ENCODE results near the gene RBM20. TPM values are rescaled to one million over a fixed set of nuclear protein-coding genes. Genes with fewer than 3 reads are reported as not detected.

RBM20 gene
- total and polyA plus RNA-seq, 2 of the 4 experiments (the other 2 are of a cell fraction): under 0.01 to 0.15 TPM

GRCh38 chr10:110780704-110781103, 136.6 kb downstream of the RBM20 start:
- Histone ChIP-seq H4K5ac (ENCODE audit: low read depth, low read length) (no peak overlapping the region), H2BK5ac (ENCODE audit: low read depth, low read length, poor library complexity, severe bottlenecking) (no peak overlapping the region), H3K27me3 (ENCODE audit: control insufficient read depth, insufficient read depth, low read length) (peaks cover 21% of the 10 kb centered on the region), H2BK15ac (ENCODE audit: low read depth, low read length) (no peak overlapping the region), H4K8ac (ENCODE audit: low read depth in 2 of 2, low read length in 2 of 2) (no peak overlapping the region), H3K18ac (ENCODE audit: low read depth, low read length) (no peak overlapping the region), H3K27ac (ENCODE audit: insufficient read depth, low read length) (no peak overlapping the region), H3K9ac (ENCODE audit: low read depth, low read length) (no peak overlapping the region), H3K4me2 (ENCODE audit: low read depth, low read length) (no peak overlapping the region), H2AFZ (replicated peaks; ENCODE audit: low read length, poor library complexity) (no peak overlapping the region), H2AK9ac (replicated peaks; ENCODE audit: low read depth, low read length, poor library complexity) (no peak overlapping the region), H2BK20ac (ENCODE audit: low read depth, low read length) (no peak overlapping the region), H3K9me1 (ENCODE audit: insufficient read depth, low read length) (no peaks in the 10 kb centered on the region), H3K56ac (ENCODE audit: extremely low read depth, insufficient read depth, low read length) (no peak overlapping the region), H3K79me1 (ENCODE audit: low read depth in 1 of 2, low read length in 2 of 2) (no peaks in the 10 kb centered on the region), H4K91ac (ENCODE audit: insufficient read depth, low read depth, low read length) (no peak overlapping the region), H4K20me1 (ENCODE audit: insufficient read depth, low read length) (no peaks in the 10 kb centered on the region), H3K36me3 (ENCODE audit: control insufficient read depth, insufficient read depth, low read length) (no peaks in the 10 kb centered on the region), H2AK5ac (ENCODE audit: low read depth, low read length) (no peak overlapping the region), H3K23ac (ENCODE audit: low read depth, low read length) (no peak overlapping the region), H3K4me3 (ENCODE audit: insufficient read depth, low read depth, low read length) (no peak overlapping the region), H2BK120ac (ENCODE audit: low read depth, low read length) (no peak overlapping the region), H3K4me1 (ENCODE audit: control insufficient read depth, insufficient read depth, low read length) (no peaks in the 10 kb centered on the region), H3K4ac (ENCODE audit: low read depth, low read length) (no peak overlapping the region), H3K9me3 (ENCODE audit: control insufficient read depth, insufficient read depth, low read length) (no peaks in the 10 kb centered on the region), H3K14ac (replicated peaks; ENCODE audit: low read depth, low read length) (no peak overlapping the region)
- 85% methylated on average over 6 of the region's 8 CpGs; no CpG with 5 or more reads in 1 of the 2 experiments for WGBS, 2 experiments (ENCODE audit: extremely low coverage in 2 of 2, insufficient read length in 1 of 2)
- BruUV-seq (replicated peaks): no TSS peak
- no peak for DNase-seq
- ATAC-seq (ENCODE audit: low read depth): no peak
- in situ Hi-C loops (cut with MboI; ENCODE audit: low sequenced_read_pairs) (no loop called here), intact Hi-C loops (cut with micrococcal nuclease) (no loop called here), dilution Hi-C loops (cut with HindIII; ENCODE audit: low sequenced_read_pairs, unreplicated experiment) (no loop called here)
- ChIA-PET CTCF (interaction anchor here (0.7 kb wide), 1 partner anchor 19 kb away, joined by 3 read pairs; no protein-coding TSS in a partner anchor), POLR2A (ENCODE audit: unreplicated experiment) (no interaction called here)
- no peak for TF ChIP-seq USF2 (IDR thresholded peaks at IDR 0.05; ENCODE audit: low read depth, low read length)
- TF ChIP-seq RAD21 (IDR thresholded peaks at IDR 0.05; ENCODE audit: low read length): no peak
- no peak for TF ChIP-seq CTCF (conservative IDR thresholded peaks at IDR 0.05; ENCODE audit: low read depth, low read length)
- TF ChIP-seq CEBPB (IDR thresholded peaks at IDR 0.05; ENCODE audit: low read depth, low read length): no peak
- TF ChIP-seq FOS (IDR thresholded peaks at IDR 0.05; ENCODE audit: low read depth, low read length): no peak
